Measurements from ENCODE around the gene SFXN4.
"Not testable (repeated sequence)": the region's sequence is repeated elsewhere in the genome, so short reads cannot be mapped to it uniquely, and the experiment has no call there.

The SFXN4 gene

GRCh38 chr10:119149157-119149556, 16.4 kb downstream of the SFXN4 start:
- no peak overlapping the region for H3K9ac ChIP-seq
- no peaks in the 10 kb centered on the region for H3K9me3 ChIP-seq
- H3K4me2 ChIP-seq: no peak overlapping the region
- H3K27ac ChIP-seq: no peak overlapping the region
- H3K36me3 ChIP-seq: peaks cover 93% of the 10 kb centered on the region
- peaks cover 15% of the 10 kb centered on the region for H3K4me1 ChIP-seq
- H4K20me1 ChIP-seq: 0 out of 2 replicates have a peak, but pooled peaks cover 5% of the 10 kb centered on the region
- H3K27me3 ChIP-seq: no peaks in the 10 kb centered on the region
- TF ChIP-seq Cebpa-rat (IDR thresholded peaks at IDR 0.05): no peak
- no peak overlapping the region for H3K4me3 ChIP-seq

- H3K27me3 ChIP-seq: no peaks in the 10 kb centered on the region
- H3K36me3 ChIP-seq: peaks cover 85% of the 10 kb centered on the region
- H4K20me1 ChIP-seq: 0 out of 2 replicates have a peak, but pooled peaks cover under 1% of the 10 kb centered on the region
- H3K27ac ChIP-seq: no peak overlapping the region
- TF ChIP-seq Cebpa-rat (IDR thresholded peaks at IDR 0.05): no peak
- no peak overlapping the region for H3K4me3 ChIP-seq
- no peaks in the 10 kb centered on the region for H3K4me1 ChIP-seq
- H3K4me2 ChIP-seq: no peak overlapping the region
- H3K9ac ChIP-seq: no peak overlapping the region
- H3K9me3 ChIP-seq: no peaks in the 10 kb centered on the region
Observed at GRCh38 chr10:119143657-119144056, 21.9 kb downstream of the SFXN4 start.

- Histone ChIP-seq H4K20me1 (no peaks in the 10 kb centered on the region), H3K4me2 (no peak overlapping the region), H3K27me3 (no peaks in the 10 kb centered on the region), H3K4me3 (no peak overlapping the region), H3K36me3 (peaks cover 70% of the 10 kb centered on the region), H3K9ac (no peak overlapping the region), H3K9me3 (no peaks in the 10 kb centered on the region), H3K27ac (no peak overlapping the region), H3K4me1 (no peaks in the 10 kb centered on the region)
- no peak for TF ChIP-seq Cebpa-rat (IDR thresholded peaks at IDR 0.05)
Observed at GRCh38 chr10:119140603-119141245, 24.8 kb downstream of the SFXN4 start.

- H3K27me3 ChIP-seq: no peaks in the 10 kb centered on the region
- no peaks in the 10 kb centered on the region for H3K4me1 ChIP-seq
- no peak overlapping the region for H3K4me3 ChIP-seq
- no peaks in the 10 kb centered on the region for H4K20me1 ChIP-seq
- no peak overlapping the region for H3K4me2 ChIP-seq
- H3K9me3 ChIP-seq: no peaks in the 10 kb centered on the region
- H3K9ac ChIP-seq: no peak overlapping the region
- TF ChIP-seq Cebpa-rat (IDR thresholded peaks at IDR 0.05): no peak
- no peak overlapping the region for H3K27ac ChIP-seq
- peaks cover 67% of the 10 kb centered on the region for H3K36me3 ChIP-seq
Observed at GRCh38 chr10:119139464-119140067, 25.9 kb downstream of the SFXN4 start.

- no peak overlapping the region for H3K27ac ChIP-seq
- H3K9me3 ChIP-seq: no peaks in the 10 kb centered on the region
- no peaks in the 10 kb centered on the region for H4K20me1 ChIP-seq
- H3K27me3 ChIP-seq: no peaks in the 10 kb centered on the region
- no peak for TF ChIP-seq Cebpa-rat (IDR thresholded peaks at IDR 0.05)
- no peak overlapping the region for H3K4me2 ChIP-seq
- H3K9ac ChIP-seq: no peak overlapping the region
- peaks cover 72% of the 10 kb centered on the region for H3K36me3 ChIP-seq
- no peaks in the 10 kb centered on the region for H3K4me1 ChIP-seq
- H3K4me3 ChIP-seq: no peak overlapping the region
Observed at GRCh38 chr10:119138346-119139306, 26.9 kb downstream of the SFXN4 start.

- not testable (repeated sequence) for H3K27me3 ChIP-seq, H3K9me3 ChIP-seq, H3K27ac ChIP-seq, H4K20me1 ChIP-seq, H3K9ac ChIP-seq, H3K4me1 ChIP-seq, H3K4me2 ChIP-seq, H3K4me3 ChIP-seq
- H3K36me3 ChIP-seq: peaks cover 72% of the 10 kb centered on the region
Observed at GRCh38 chr10:119137878-119138277, 27.6 kb downstream of the SFXN4 start.

GRCh38 chr10:119136084-119136483, 29.4 kb downstream of the SFXN4 start:
- H3K4me2 ChIP-seq: no peak overlapping the region
- no peaks in the 10 kb centered on the region for H4K20me1 ChIP-seq
- H3K4me3 ChIP-seq: no peak overlapping the region
- H3K4me1 ChIP-seq: peaks cover 15% of the 10 kb centered on the region
- TF ChIP-seq Cebpa-rat (IDR thresholded peaks at IDR 0.05): no peak
- no peaks in the 10 kb centered on the region for H3K27me3 ChIP-seq
- no peak overlapping the region for H3K27ac ChIP-seq
- no peaks in the 10 kb centered on the region for H3K9me3 ChIP-seq
- H3K36me3 ChIP-seq: peaks cover 68% of the 10 kb centered on the region
- no peak overlapping the region for H3K9ac ChIP-seq

- Histone ChIP-seq H3K27me3 (no peaks in the 10 kb centered on the region), H3K4me1 (peaks cover 21% of the 10 kb centered on the region), H3K9ac (no peak overlapping the region), H3K4me2 (no peak overlapping the region), H3K27ac (no peak overlapping the region), H3K9me3 (no peaks in the 10 kb centered on the region), H4K20me1 (no peaks in the 10 kb centered on the region), H3K36me3 (peaks cover 69% of the 10 kb centered on the region), H3K4me3 (no peak overlapping the region)
- TF ChIP-seq Cebpa-rat (IDR thresholded peaks at IDR 0.05): no peak
Observed at GRCh38 chr10:119135513-119135881, 30.0 kb downstream of the SFXN4 start.

GRCh38 chr10:119133949-119134348, 31.6 kb downstream of the SFXN4 start:
- Histone ChIP-seq H3K36me3 (peaks cover 69% of the 10 kb centered on the region), H3K4me2 (no peak overlapping the region), H4K20me1 (no peaks in the 10 kb centered on the region), H3K9me3 (no peaks in the 10 kb centered on the region), H3K4me1 (peaks cover 24% of the 10 kb centered on the region), H3K9ac (no peak overlapping the region), H3K27ac (no peak overlapping the region), H3K4me3 (no peak overlapping the region), H3K27me3 (no peaks in the 10 kb centered on the region)
- TF ChIP-seq Cebpa-rat (IDR thresholded peaks at IDR 0.05): no peak
